ENCODE measurements around the gene GAMT.

The GAMT gene

GRCh38 chr19:1365319-1366269, 35.7 kb downstream of the GAMT start:
- no peak for DNase-seq (ENCODE audit: low read depth)

- DNase-seq (ENCODE audit: low read depth), result no peak
These were observed 37.2 kb downstream of the GAMT start for GRCh38 chr19:1364070-1364704.

- DNase-seq (ENCODE audit: low read depth), result no peak
These were observed 37.7 kb downstream of the GAMT start for GRCh38 chr19:1363599-1363998.

GRCh38 chr19:1362387-1363257, 38.7 kb downstream of the GAMT start:
- no peak for DNase-seq (ENCODE audit: low read depth)

- DNase-seq (ENCODE audit: low read depth), result no peak
These were observed 39.5 kb downstream of the GAMT start for GRCh38 chr19:1361601-1362386.

- no peak for DNase-seq (ENCODE audit: low read depth)
These were observed 40.4 kb downstream of the GAMT start for GRCh38 chr19:1360818-1361461.

GRCh38 chr19:1360126-1360817, 41.1 kb downstream of the GAMT start:
- no peak for DNase-seq (ENCODE audit: low read depth)

GRCh38 chr19:1357531-1358109, 43.7 kb downstream of the GAMT start:
- DNase-seq (ENCODE audit: low read depth), result no peak

- no peak for DNase-seq (ENCODE audit: low read depth)
These were observed 44.9 kb downstream of the GAMT start for GRCh38 chr19:1356508-1356865.

GRCh38 chr19:1355568-1356507, 45.5 kb downstream of the GAMT start:
- DNase-seq (ENCODE audit: low read depth), result no peak

GRCh38 chr19:1354970-1355567, 46.3 kb downstream of the GAMT start:
- DNase-seq (ENCODE audit: low read depth), result no peak

- no peak for DNase-seq (ENCODE audit: low read depth)
These were observed 48.2 kb downstream of the GAMT start for GRCh38 chr19:1353144-1353543.

- no peak for DNase-seq (ENCODE audit: low read depth)
These were observed 49.9 kb downstream of the GAMT start for GRCh38 chr19:1351381-1351851.

- no peak for DNase-seq (ENCODE audit: low read depth)
These were observed 50.5 kb downstream of the GAMT start for GRCh38 chr19:1350867-1351266.

- DNase-seq (ENCODE audit: low read depth), result no peak
These were observed 52.1 kb downstream of the GAMT start for GRCh38 chr19:1349211-1349610.

Measured in activated T-helper 9 cell treated with anti-CD3 and anti-CD28 coated beads, Interleukin-2, amount 50 U/mL, for 16 hours (primary cell).